Upper lobe of left lung (tissue), 4 donors: ENCODE measurements around the gene PRR9.

Experiments used
- CTCF ChIP-seq, 6 experiments: fragments of 450-650 bp in 4 of 6; fragments of 200-600 bp in 2 of 6; sonication (generic) in 2 of 6; IDR thresholded peaks; one replicate each; pipeline ENCODE4 v1.5.1; 2016 to 2019; ENCODE audit warnings: antibody characterized with exemption in 6 of 6
- EP300 ChIP-seq, 4 donors: sonication (generic); formaldehyde crosslinking; IDR thresholded peaks; one replicate each; pipeline ENCODE4 v1.5.1; 2017; ENCODE audit warnings: antibody characterized with exemption in 4 of 4, control low read depth in 2 of 4
- POLR2A ChIP-seq, 4 donors: fragments of 450-650 bp; IDR thresholded peaks; one replicate each; pipeline ENCODE4 v1.5.1; 2016 to 2017; ENCODE audit warnings: antibody characterized with exemption in 4 of 4, mild to moderate bottlenecking in 2 of 4
- POLR2AphosphoS5 ChIP-seq, 2 donors: sonication (generic); formaldehyde crosslinking; IDR thresholded peaks; one replicate each; pipeline ENCODE4 v1.5.1; 2017; ENCODE audit warnings: antibody characterized with exemption in 2 of 2

DNA sequence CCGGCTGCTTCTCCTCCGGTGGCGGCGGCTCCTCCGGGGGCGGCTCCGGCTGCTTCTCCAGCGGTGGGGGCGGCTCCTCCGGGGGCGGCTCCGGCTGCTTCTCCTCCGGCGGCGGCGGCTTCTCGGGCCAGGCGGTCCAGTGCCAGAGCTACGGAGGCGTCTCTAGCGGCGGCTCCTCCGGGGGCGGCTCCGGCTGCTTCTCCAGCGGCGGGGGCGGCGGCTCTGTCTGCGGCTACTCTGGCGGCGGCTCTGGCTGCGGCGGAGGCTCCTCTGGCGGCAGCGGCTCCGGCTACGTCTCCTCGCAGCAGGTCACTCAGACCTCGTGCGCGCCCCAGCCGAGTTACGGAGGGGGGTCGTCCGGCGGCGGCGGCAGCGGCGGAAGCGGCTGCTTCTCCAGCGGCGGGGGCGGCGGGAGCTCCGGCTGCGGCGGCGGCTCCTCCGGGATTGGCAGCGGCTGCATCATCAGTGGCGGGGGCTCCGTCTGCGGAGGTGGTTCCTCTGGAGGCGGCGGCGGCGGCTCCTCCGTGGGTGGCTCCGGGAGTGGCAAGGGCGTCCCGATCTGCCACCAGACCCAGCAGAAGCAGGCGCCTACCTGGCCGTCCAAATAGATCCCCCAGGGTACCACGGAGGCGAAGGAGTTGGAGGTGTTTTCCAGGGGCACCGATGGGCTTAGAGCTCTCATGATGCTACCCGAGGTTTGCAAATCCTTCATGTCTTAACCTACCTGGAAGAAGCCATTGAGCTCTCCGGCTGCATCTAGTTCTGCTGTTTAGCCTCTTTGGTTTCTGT is 44.1 kb downstream of the PRR9 start:
- TF ChIP-seq POLR2A (IDR thresholded peaks at IDR 0.05) (no peak), CTCF (IDR thresholded peaks at IDR 0.05) (no peak), EP300 (IDR thresholded peaks at IDR 0.05) (no peak), POLR2AphosphoS5 (IDR thresholded peaks at IDR 0.05) (no peak)
